HFFc6 (cell line): ENCODE data around the gene BICRAL. TPM values are rescaled to one million over a fixed set of nuclear protein-coding genes. Genes with fewer than 3 reads are reported as not detected.
"Not testable (repeated sequence)": the region's sequence is repeated elsewhere in the genome, so short reads cannot be mapped to it uniquely, and the experiment has no call there.

Experiments
- DNase-seq: peaks from one replicate; pipeline ENCODE4 v3.0.0-alpha.2; 2018
- H3K27ac Mint-ChIP-seq: 2 replicates; pipeline ENCODE4 v1.8.0; 2020; ENCODE audit warnings: mild to moderate bottlenecking, mixed read lengths
- H3K27me3 Mint-ChIP-seq: 2 replicates; pipeline ENCODE4 v1.8.0; 2021; ENCODE audit warnings: mild to moderate bottlenecking, moderate library complexity, mixed read lengths; ENCODE audit not compliant: insufficient read depth
- H3K36me3 Mint-ChIP-seq: 2 replicates; pipeline ENCODE4 v1.8.0; 2021; ENCODE audit warnings: low read depth, mixed read lengths
- H3K4me1 Mint-ChIP-seq: 2 replicates; pipeline ENCODE4 v1.8.0; 2020; ENCODE audit warnings: low read depth, mixed read lengths
- H3K4me3 Mint-ChIP-seq: 2 replicates; pipeline ENCODE4 v1.8.0; 2020; ENCODE audit warnings: mild to moderate bottlenecking, moderate library complexity, mixed read lengths
- H3K9me3 Mint-ChIP-seq: 2 replicates; pipeline ENCODE4 v1.8.0; 2020; ENCODE audit warnings: mild to moderate bottlenecking, mixed read lengths
- CTCF ChIP-seq: fragments of 200-600 bp; sonication (generic); IDR thresholded peaks from 2 replicates; pipeline ENCODE4 v1.5.0; 2021; ENCODE audit warnings: antibody characterized with exemption, mild to moderate bottlenecking
- long read RNA-seq: library from polyadenylated mRNA; unstranded; transcript quantifications from one replicate; pipeline ENCODE4 v2.0.0, GENCODE V29; 2019
- total RNA-seq, 6 experiments: library from RNA; stranded (reverse); fragmentation: NEBNext Ultra II Directional; extraction: Animal tissue kit (Norgen Biotek cat#: 25700); gene quantifications; 2 replicates in 1 of 6; 3 replicates in 5 of 6; pipeline ENCODE4 v1.2.3, GENCODE V29; 2021

Gene BICRAL, protein sequence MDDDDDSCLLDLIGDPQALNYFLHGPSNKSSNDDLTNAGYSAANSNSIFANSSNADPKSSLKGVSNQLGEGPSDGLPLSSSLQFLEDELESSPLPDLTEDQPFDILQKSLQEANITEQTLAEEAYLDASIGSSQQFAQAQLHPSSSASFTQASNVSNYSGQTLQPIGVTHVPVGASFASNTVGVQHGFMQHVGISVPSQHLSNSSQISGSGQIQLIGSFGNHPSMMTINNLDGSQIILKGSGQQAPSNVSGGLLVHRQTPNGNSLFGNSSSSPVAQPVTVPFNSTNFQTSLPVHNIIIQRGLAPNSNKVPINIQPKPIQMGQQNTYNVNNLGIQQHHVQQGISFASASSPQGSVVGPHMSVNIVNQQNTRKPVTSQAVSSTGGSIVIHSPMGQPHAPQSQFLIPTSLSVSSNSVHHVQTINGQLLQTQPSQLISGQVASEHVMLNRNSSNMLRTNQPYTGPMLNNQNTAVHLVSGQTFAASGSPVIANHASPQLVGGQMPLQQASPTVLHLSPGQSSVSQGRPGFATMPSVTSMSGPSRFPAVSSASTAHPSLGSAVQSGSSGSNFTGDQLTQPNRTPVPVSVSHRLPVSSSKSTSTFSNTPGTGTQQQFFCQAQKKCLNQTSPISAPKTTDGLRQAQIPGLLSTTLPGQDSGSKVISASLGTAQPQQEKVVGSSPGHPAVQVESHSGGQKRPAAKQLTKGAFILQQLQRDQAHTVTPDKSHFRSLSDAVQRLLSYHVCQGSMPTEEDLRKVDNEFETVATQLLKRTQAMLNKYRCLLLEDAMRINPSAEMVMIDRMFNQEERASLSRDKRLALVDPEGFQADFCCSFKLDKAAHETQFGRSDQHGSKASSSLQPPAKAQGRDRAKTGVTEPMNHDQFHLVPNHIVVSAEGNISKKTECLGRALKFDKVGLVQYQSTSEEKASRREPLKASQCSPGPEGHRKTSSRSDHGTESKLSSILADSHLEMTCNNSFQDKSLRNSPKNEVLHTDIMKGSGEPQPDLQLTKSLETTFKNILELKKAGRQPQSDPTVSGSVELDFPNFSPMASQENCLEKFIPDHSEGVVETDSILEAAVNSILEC
- 1 to 10 TPM; 8.0 to 9.8 (median 9.4) TPM for total RNA-seq
- long read RNA-seq, partial matches to known transcripts = 0 of 3 reads
- long read RNA-seq, other reads (novel, unspliced or antisense) = 3 of 3 reads

DNA sequence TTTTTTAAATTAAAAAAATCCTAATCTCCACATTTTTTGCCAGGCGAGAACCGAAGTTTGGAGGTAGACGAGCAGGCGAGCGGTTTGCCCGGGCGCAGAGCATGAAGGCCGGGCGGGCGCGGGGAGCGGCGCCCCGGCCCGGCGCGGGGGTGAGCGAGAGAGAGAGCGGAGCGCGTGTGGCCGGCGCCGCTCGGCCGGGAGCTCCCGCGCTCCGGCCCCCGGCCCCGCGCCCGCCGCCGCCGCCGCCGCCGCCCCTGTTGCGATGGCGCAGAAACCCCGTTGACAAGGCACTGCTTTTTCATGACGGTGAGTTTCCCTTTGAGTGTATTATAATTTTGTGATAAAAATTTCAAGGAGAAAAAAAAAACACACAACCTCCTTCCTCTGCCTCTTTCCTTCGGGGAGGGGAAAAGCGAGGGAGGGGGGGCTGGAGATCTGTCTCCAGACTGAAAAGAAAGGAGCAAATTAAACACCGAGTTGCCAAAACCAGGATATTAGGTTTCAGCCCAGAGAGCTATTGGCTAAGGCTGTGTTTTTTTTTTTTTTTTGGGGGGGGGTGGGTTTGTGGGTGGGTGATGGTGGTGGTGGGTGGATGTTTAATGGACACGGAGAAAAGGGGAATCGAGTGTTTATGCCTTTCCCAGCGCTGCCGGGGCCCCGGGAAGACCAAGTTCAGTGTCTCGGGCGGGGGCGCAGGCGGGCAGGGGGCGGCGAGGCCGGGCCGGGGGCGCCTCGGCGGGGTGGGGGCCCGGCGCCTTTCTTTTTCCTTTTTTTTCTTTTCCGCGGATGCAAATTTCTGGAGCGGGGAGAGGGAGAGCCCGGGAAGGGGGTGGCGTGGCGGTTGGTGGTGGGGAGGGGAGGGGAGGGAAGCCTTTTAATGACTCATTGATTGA lies at the start of gene BICRAL:
TSS of gene BICRAL (plus strand) at position 257 of the 893 bp plus-strand sequence. CDS start 39,971 bp downstream, outside the sequence.
- peaks cover 41% of the 10 kb centered on the region for H3K4me1 Mint-ChIP-seq

GRCh38 chr6:42733867-42734481 lies 47.9 kb upstream of the BICRAL start:
- not testable (repeated sequence) for H3K4me3 Mint-ChIP-seq, DNase-seq, H3K27ac Mint-ChIP-seq, H3K4me1 Mint-ChIP-seq, H3K36me3 Mint-ChIP-seq, H3K27me3 Mint-ChIP-seq
- H3K9me3 Mint-ChIP-seq = peaks cover 11% of the 10 kb centered on the region

More for the DNA sequence above, at the start of gene BICRAL:
- H3K27ac Mint-ChIP-seq = peak within 1 kb of the TSS; percentile 95
- DNase-seq = peak; percentile 73
- H3K36me3 Mint-ChIP-seq = peaks cover 14% of the 10 kb centered on the region
- H3K27me3 Mint-ChIP-seq = peaks cover 2% of the 10 kb centered on the region
- H3K4me3 Mint-ChIP-seq = peak within 1 kb of the TSS; percentile 88
- TF ChIP-seq CTCF = no peak
- no peaks in the 10 kb centered on the region for H3K9me3 Mint-ChIP-seq

DNA sequence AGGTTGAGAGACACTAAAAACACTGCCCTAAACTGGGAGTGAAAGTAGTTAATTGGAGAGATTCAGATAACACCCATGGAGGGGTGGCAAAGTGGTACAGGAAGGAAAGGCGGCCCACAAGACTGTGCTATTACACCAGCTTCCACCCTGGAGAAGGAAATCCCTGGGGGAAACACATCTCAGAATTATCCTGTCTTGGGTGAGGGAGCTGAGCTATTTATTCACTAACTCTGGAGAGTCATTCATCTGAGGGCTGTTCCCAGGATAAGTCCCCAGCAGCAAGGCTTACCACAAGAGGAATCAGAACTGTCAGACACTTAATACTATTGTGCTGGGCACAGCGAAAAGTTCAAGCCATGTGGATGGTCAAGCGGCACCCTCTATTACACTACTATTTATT lies 45.9 kb upstream of the BICRAL start:
- H3K4me3 Mint-ChIP-seq = no peak overlapping the region
- no peak overlapping the region for H3K27ac Mint-ChIP-seq
- TF ChIP-seq CTCF = no peak
- no peaks in the 10 kb centered on the region for H3K36me3 Mint-ChIP-seq
- no peak for DNase-seq
- H3K9me3 Mint-ChIP-seq = peaks cover 11% of the 10 kb centered on the region
- no peaks in the 10 kb centered on the region for H3K27me3 Mint-ChIP-seq
- no peaks in the 10 kb centered on the region for H3K4me1 Mint-ChIP-seq

GRCh38 chr6:42740725-42741124 lies 41.1 kb upstream of the BICRAL start:
- no peaks in the 10 kb centered on the region for H3K9me3 Mint-ChIP-seq
- TF ChIP-seq CTCF = no peak
- no peaks in the 10 kb centered on the region for H3K27me3 Mint-ChIP-seq
- peaks cover 19% of the 10 kb centered on the region for H3K4me1 Mint-ChIP-seq
- no peak overlapping the region for H3K4me3 Mint-ChIP-seq
- H3K36me3 Mint-ChIP-seq = peaks cover 9% of the 10 kb centered on the region
- no peak for DNase-seq
- H3K27ac Mint-ChIP-seq = no peak overlapping the region

GRCh38 chr6:42742116-42742894 lies 39.5 kb upstream of the BICRAL start:
- Mint-ChIP-seq H3K4me3 (no peak overlapping the region), H3K9me3 (no peaks in the 10 kb centered on the region), H3K27ac (no peak overlapping the region), H3K27me3 (no peaks in the 10 kb centered on the region), H3K36me3 (peaks cover 12% of the 10 kb centered on the region), H3K4me1 (peaks cover 20% of the 10 kb centered on the region)
- no peak for DNase-seq
- no peak for TF ChIP-seq CTCF
